CD14-positive monocyte (primary cell): ENCODE data around the gene PRAMEF2. TPM values are rescaled to one million over a fixed set of nuclear protein-coding genes. Genes with fewer than 3 reads are reported as not detected.
"Not testable (repeated sequence)": the region's sequence is repeated elsewhere in the genome, so short reads cannot be mapped to it uniquely, and the experiment has no call there.

Experiments used
- DNase-seq, 3 donors: peaks; one replicate each; pipeline ENCODE4 v3.0.0-alpha.2; 2011 to 2022
- H2AFZ ChIP-seq: 2 replicates; pipeline ENCODE4 v1.6.0; 2012; ENCODE audit warnings: mild to moderate bottlenecking, low read depth, low read length, inconsistent platforms; ENCODE audit not compliant: insufficient read depth, poor library complexity, severe bottlenecking
- H3K27ac ChIP-seq, 2 donors: 1 replicate in 1 of 2; 2 replicates in 1 of 2; pipeline ENCODE4 v1.5.1; 2012 to 2013; ENCODE audit warnings: low read length in 2 of 2, control low read depth in 1 of 2, inconsistent platforms in 1 of 2, low read depth in 1 of 2, mild to moderate bottlenecking in 1 of 2
- H3K27me3 ChIP-seq, 2 donors: one replicate each; pipeline versions ENCODE4 v1.6.0 to v1.6.1; 2011 to 2013; ENCODE audit warnings: low read length in 2 of 2; ENCODE audit not compliant: control insufficient read depth in 2 of 2, insufficient read depth in 2 of 2
- H3K36me3 ChIP-seq, 2 donors: replicated peaks in 1 of 2; 1 replicate in 1 of 2; 2 replicates in 1 of 2; pipeline versions ENCODE4 v1.5.1 to v1.6.1; 2012 to 2013; ENCODE audit warnings: low read length in 2 of 2, control low read depth in 1 of 2, inconsistent platforms in 1 of 2, mild to moderate bottlenecking in 1 of 2; ENCODE audit not compliant: insufficient read depth in 2 of 2, control insufficient read depth in 1 of 2
- H3K4me1 ChIP-seq, 2 donors: 1 replicate in 1 of 2; 2 replicates in 1 of 2; pipeline versions ENCODE4 v1.5.1 to v1.6.1; 2012 to 2013; ENCODE audit warnings: low read length in 2 of 2, control low read depth in 1 of 2, inconsistent platforms in 1 of 2, mild to moderate bottlenecking in 1 of 2, moderate library complexity in 1 of 2; ENCODE audit not compliant: insufficient read depth in 2 of 2, control insufficient read depth in 1 of 2
- H3K4me2 ChIP-seq: replicated peaks from 2 replicates; pipeline ENCODE3; 2012; ENCODE audit warnings: low read length, moderate library complexity, mild to moderate bottlenecking; ENCODE audit not compliant: poor library complexity, severe bottlenecking; ENCODE audit errors: extremely low read depth
- H3K4me3 ChIP-seq, 3 experiments: fragments of 200-600 bp in 1 of 3; sonication (generic) in 1 of 3; replicated peaks in 1 of 3; 1 replicate in 2 of 3; 2 replicates in 1 of 3; pipeline ENCODE4 v1.5.1; 2011 to 2013; ENCODE audit warnings: low read length in 3 of 3, mild to moderate bottlenecking in 3 of 3, control low read depth in 2 of 3, low read depth in 2 of 3, inconsistent platforms in 1 of 3, moderate library complexity in 1 of 3
- H3K79me2 ChIP-seq: 2 replicates; pipeline ENCODE4 v1.6.0; 2012; ENCODE audit warnings: mild to moderate bottlenecking, control low read depth, inconsistent platforms, low read length, moderate library complexity; ENCODE audit not compliant: insufficient read depth
- H3K9ac ChIP-seq: 2 replicates; pipeline ENCODE4 v1.6.0; 2017; ENCODE audit warnings: low read length, mild to moderate bottlenecking; ENCODE audit not compliant: insufficient read depth, poor library complexity, severe bottlenecking
- H3K9me3 ChIP-seq, 2 donors: replicated peaks in 1 of 2; 1 replicate in 1 of 2; 2 replicates in 1 of 2; pipeline versions ENCODE4 v1.5.1 to v1.6.1; 2012 to 2013; ENCODE audit warnings: low read length in 2 of 2, control low read depth in 1 of 2; ENCODE audit not compliant: control insufficient read depth in 1 of 2, insufficient read depth in 1 of 2
- H4K20me1 ChIP-seq: 2 replicates; pipeline ENCODE4 v1.6.0; 2012; ENCODE audit warnings: mild to moderate bottlenecking, low read length, control low read depth, moderate library complexity; ENCODE audit not compliant: insufficient read depth
- H3K27ac Mint-ChIP-seq, 7 donors: one replicate each; pipeline ENCODE4 v1.8.0; 2020; ENCODE audit warnings: mild to moderate bottlenecking in 7 of 7, mixed read lengths in 7 of 7, moderate library complexity in 6 of 7, inconsistent platforms in 2 of 7
- H3K27me3 Mint-ChIP-seq, 3 donors: one replicate each; pipeline ENCODE4 v1.8.0; 2021 to 2022; ENCODE audit warnings: low read depth in 3 of 3, mild to moderate bottlenecking in 3 of 3, mixed read lengths in 3 of 3, moderate library complexity in 3 of 3, inconsistent platforms in 1 of 3
- H3K36me3 Mint-ChIP-seq, 2 donors: one replicate each; pipeline ENCODE4 v1.8.0; 2020; ENCODE audit warnings: mixed read lengths in 2 of 2, inconsistent platforms in 1 of 2, mild to moderate bottlenecking in 1 of 2
- H3K4me1 Mint-ChIP-seq: one replicate; pipeline ENCODE4 v1.8.0; 2020; ENCODE audit warnings: mild to moderate bottlenecking, mixed read lengths
- H3K4me3 Mint-ChIP-seq, 2 donors: one replicate each; pipeline ENCODE4 v1.8.0; 2020; ENCODE audit warnings: mild to moderate bottlenecking in 2 of 2, mixed read lengths in 2 of 2, moderate library complexity in 1 of 2
- H3K9me3 Mint-ChIP-seq, 7 donors: one replicate each; pipeline ENCODE4 v1.8.0; 2020 to 2022; ENCODE audit warnings: mixed read lengths in 7 of 7, mild to moderate bottlenecking in 6 of 7, moderate library complexity in 6 of 7, inconsistent platforms in 2 of 7
- WGBS: methylation state at CpG from one replicate; pipeline ENCODE4 v1.1.5; 2013; ENCODE audit warnings: missing lambda C conversion rate; ENCODE audit not compliant: insufficient coverage; 5-methylcytosine and 5-hydroxymethylcytosine counted together
- intact Hi-C, 2 donors: fragments of 100-400 bp; cut with micrococcal nuclease; formaldehyde crosslinking; loops; one replicate each; pipeline versions ENCODE4 v1.15.0 to v1.15.1; 2023
- polyA minus RNA-seq: library from RNA; depleted of rRNA, polyadenylated mRNA; stranded (reverse); fragments of >200 nt; gene quantifications from 2 replicates; pipeline ENCODE4 v1.2.3, GENCODE V29; 2012
- polyA plus RNA-seq, 3 donors: library from polyadenylated mRNA; depleted of rRNA in 1 of 3; unstranded in 2 of 3; stranded (reverse) in 1 of 3; fragments of 300-500 nt in 2 of 3; fragments of >200 nt in 1 of 3; fragmentation: Illumina TruSeq in 2 of 3; gene quantifications; 1 replicate in 2 of 3; 2 replicates in 1 of 3; pipeline ENCODE4 v1.2.3, GENCODE V29; 2012 to 2021
- total RNA-seq, 12 experiments: library from RNA in 1 of 12; stranded (reverse) in 1 of 12; fragments of 120-200 nt in 1 of 12; gene quantifications; one replicate each; pipeline ENCODE4 v1.2.4 and lab custom pipeline; 2013 to 2026; ENCODE audit warnings: mixed read lengths in 6 of 12, inconsistent platforms in 1 of 12
- TF ChIP-seq, protein P1 (sequence below): fragments of 200-600 bp; IDR thresholded peaks from one replicate; pipeline ENCODE4 v1.8.0; 2022; ENCODE audit warnings: antibody characterized with exemption, mild to moderate bottlenecking

The PRAMEF2 gene, protein sequence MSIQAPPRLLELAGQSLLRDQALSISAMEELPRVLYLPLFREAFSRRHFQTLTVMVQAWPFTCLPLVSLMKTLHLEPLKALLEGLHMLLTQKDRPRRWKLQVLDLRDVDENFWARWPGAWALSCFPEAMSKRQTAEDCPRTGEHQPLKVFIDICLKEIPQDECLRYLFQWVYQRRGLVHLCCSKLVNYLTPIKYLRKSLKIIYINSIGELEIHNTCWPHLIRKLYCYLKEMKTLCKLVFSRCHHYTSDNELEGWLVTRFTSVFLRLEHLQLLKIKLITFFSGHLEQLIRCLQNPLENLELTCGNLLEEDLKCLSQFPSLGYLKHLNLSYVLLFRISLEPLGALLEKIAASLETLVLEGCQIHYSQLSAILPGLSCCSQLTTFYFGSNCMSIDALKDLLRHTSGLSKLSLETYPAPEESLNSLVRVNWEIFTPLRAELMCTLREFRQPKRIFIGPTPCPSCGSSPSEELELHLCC
- not detected for total RNA-seq (2013)
- polyA plus RNA-seq (not detected), polyA minus RNA-seq (not detected in 2 replicates), total RNA-seq (lab: John Stamatoyannopoulos, UW) (0 to 0.60 (median 0) reads per million in 11 experiments)

DNA sequence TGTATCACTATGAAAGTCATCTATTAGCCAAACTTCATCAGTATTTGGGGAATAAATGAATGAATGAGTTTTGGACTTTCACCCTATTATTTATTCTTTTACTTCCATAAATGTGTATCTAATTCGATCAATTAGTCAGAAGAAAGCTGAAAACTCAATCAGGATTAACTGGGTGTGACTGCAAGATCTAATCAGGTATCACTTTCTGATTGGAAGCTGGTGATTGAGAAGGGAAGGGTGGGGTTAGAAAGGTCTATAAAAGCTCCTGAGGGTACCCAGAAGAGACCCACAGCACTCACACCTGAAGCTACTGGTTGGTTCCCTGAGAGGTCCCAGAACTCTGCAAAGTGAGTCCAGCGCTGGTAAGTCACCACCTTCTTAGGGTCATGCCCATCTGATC lies at the start of gene PRAMEF2:
Gene PRAMEF2 (plus strand): TSS at position 301 of the 400 bp plus-strand sequence. CDS start 1,924 bp downstream, outside the sequence.
- intact Hi-C loops, H3K36me3 Mint-ChIP-seq: not testable (repeated sequence)

DNA sequence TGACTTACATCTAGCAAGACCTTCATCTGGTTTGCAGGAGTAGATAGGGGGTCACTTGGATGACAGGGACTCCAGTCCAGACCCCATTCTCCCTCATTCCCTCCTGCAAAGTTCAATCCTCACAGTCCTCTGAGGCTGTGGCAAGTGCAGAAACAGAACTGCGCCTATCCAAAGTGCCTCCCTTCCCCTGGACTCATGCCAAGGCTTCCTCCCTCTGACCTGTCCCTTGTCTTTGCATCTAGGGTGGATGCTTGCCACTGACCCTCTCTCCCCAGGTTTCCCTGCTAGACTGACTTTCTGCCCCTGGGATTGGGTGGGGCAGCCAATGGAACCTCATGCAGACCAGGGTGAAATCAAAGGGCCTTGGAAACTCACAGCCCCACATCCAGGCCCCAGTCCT lies 47.0 kb upstream of the PRAMEF2 start:
- intact Hi-C loops: no loop called here

More for the DNA sequence above, at the start of gene PRAMEF2:
- not testable (repeated sequence) for H3K4me2 ChIP-seq, H3K27me3 Mint-ChIP-seq, H3K4me1 Mint-ChIP-seq, H3K79me2 ChIP-seq, DNase-seq, H3K27me3 ChIP-seq, H3K27ac Mint-ChIP-seq, H3K27ac ChIP-seq, H4K20me1 ChIP-seq, H3K4me1 ChIP-seq, H3K4me3 ChIP-seq, H3K9me3 Mint-ChIP-seq, H3K4me3 Mint-ChIP-seq, H3K9me3 ChIP-seq, H2AFZ ChIP-seq, H3K36me3 ChIP-seq, H3K9ac ChIP-seq
- no CpG with 5 or more reads among the region's 2 CpGs for WGBS

More for the DNA sequence above, 47.0 kb upstream of the PRAMEF2 start:
- WGBS: 100% methylated on average over 1 of the region's 1 CpG
- H3K4me3 Mint-ChIP-seq: no peak overlapping the region
- no peaks in the 10 kb centered on the region for H3K4me1 Mint-ChIP-seq
- no peaks in the 10 kb centered on the region for H3K27me3 ChIP-seq
- no peaks in the 10 kb centered on the region for H3K36me3 ChIP-seq
- H3K27me3 Mint-ChIP-seq: peaks cover 0 to 7% (median 0%) of the 10 kb centered on the region in 3 donors
- no peak overlapping the region for H3K4me3 ChIP-seq
- no peaks in the 10 kb centered on the region for H3K36me3 Mint-ChIP-seq
- H4K20me1 ChIP-seq: no peaks in the 10 kb centered on the region
- H3K9ac ChIP-seq: no peak overlapping the region
- TF ChIP-seq, protein P1, sequence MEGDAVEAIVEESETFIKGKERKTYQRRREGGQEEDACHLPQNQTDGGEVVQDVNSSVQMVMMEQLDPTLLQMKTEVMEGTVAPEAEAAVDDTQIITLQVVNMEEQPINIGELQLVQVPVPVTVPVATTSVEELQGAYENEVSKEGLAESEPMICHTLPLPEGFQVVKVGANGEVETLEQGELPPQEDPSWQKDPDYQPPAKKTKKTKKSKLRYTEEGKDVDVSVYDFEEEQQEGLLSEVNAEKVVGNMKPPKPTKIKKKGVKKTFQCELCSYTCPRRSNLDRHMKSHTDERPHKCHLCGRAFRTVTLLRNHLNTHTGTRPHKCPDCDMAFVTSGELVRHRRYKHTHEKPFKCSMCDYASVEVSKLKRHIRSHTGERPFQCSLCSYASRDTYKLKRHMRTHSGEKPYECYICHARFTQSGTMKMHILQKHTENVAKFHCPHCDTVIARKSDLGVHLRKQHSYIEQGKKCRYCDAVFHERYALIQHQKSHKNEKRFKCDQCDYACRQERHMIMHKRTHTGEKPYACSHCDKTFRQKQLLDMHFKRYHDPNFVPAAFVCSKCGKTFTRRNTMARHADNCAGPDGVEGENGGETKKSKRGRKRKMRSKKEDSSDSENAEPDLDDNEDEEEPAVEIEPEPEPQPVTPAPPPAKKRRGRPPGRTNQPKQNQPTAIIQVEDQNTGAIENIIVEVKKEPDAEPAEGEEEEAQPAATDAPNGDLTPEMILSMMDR: no peak
- H3K9me3 ChIP-seq: no peaks in the 10 kb centered on the region
- H3K79me2 ChIP-seq: no peaks in the 10 kb centered on the region
- no peaks in the 10 kb centered on the region for H3K4me1 ChIP-seq
- no peak overlapping the region for H3K4me2 ChIP-seq
- no peak overlapping the region for H3K27ac ChIP-seq
- H2AFZ ChIP-seq: no peak overlapping the region
- H3K9me3 Mint-ChIP-seq: peaks cover 0 to 11% (median 0%) of the 10 kb centered on the region in 7 donors
- no peak overlapping the region for H3K27ac Mint-ChIP-seq
- no peak for DNase-seq
